SK-N-SH treated with all-trans-retinoic acid at 6 μM for 48 hours (cell line): Measurements from ENCODE around the gene TST.
A peak's percentile ranks its signal among the peaks of the same experiment; 100 is the strongest.

ENCODE experiments used
- ATAC-seq: fragments of 200-7000 bp; cut with Tn5 transposase; 3 replicates; pipeline ENCODE4 v1.9.1; 2020; ENCODE audit warnings: mild to moderate bottlenecking, moderate library complexity
- ARNTL ChIP-seq: fragments of 450-650 bp; formaldehyde crosslinking; IDR thresholded peaks from 2 replicates; pipeline ENCODE4 v1.5.0; 2020; ENCODE audit warnings: low read depth, mild to moderate bottlenecking, moderate library complexity, borderline replicate concordance
- BACH2 ChIP-seq: fragments of 250-450 bp; sonication (Bioruptor Pico); IDR thresholded peaks from 2 replicates; pipeline ENCODE4 v1.9.0; 2021; ENCODE audit warnings: mild to moderate bottlenecking, borderline replicate concordance
- CREB5 ChIP-seq: fragments of 250-450 bp; sonication (Bioruptor Pico); IDR thresholded peaks from 2 replicates; pipeline ENCODE4 v1.5.1; 2020; ENCODE audit warnings: low read depth, mild to moderate bottlenecking, moderate library complexity
- CSDC2 ChIP-seq: fragments of 250-450 bp; sonication (Bioruptor Pico); IDR thresholded peaks from 2 replicates; pipeline ENCODE4 v1.5.0; 2020; ENCODE audit warnings: mild to moderate bottlenecking, moderate library complexity
- ESRRG ChIP-seq: fragments of 250-450 bp; sonication (Bioruptor Pico); IDR thresholded peaks from 2 replicates; pipeline ENCODE4 v1.6.1; 2021; ENCODE audit warnings: mild to moderate bottlenecking
- ISL1 ChIP-seq: fragments of 250-450 bp; sonication (Bioruptor Pico); IDR thresholded peaks from 2 replicates; pipeline ENCODE4 v2.1.2; 2022; ENCODE audit warnings: mild to moderate bottlenecking, moderate library complexity
- OSR1 ChIP-seq: fragments of 250-450 bp; sonication (Bioruptor Pico); IDR thresholded peaks from 2 replicates; pipeline ENCODE4 v1.8.0; 2022; ENCODE audit warnings: moderate library complexity, mild to moderate bottlenecking, inconsistent platforms
- PATZ1 ChIP-seq: fragments of 250-450 bp; sonication (Bioruptor Pico); IDR thresholded peaks from 2 replicates; pipeline ENCODE4 v1.8.0; 2020; ENCODE audit warnings: mild to moderate bottlenecking, moderate library complexity, borderline replicate concordance
- PPARA ChIP-seq: fragments of 250-450 bp; sonication (Bioruptor Pico); IDR thresholded peaks from 2 replicates; pipeline ENCODE4 v1.5.0; 2020; ENCODE audit warnings: mild to moderate bottlenecking, borderline replicate concordance
- RARB ChIP-seq: fragments of 250-450 bp; sonication (Bioruptor Pico); IDR thresholded peaks from 2 replicates; pipeline ENCODE4 v1.8.0; 2021; ENCODE audit warnings: mild to moderate bottlenecking, moderate library complexity
- TCF4 ChIP-seq: fragments of 250-450 bp; sonication (Bioruptor Pico); IDR thresholded peaks from 2 replicates; pipeline ENCODE4 v1.8.0; 2021; ENCODE audit warnings: mild to moderate bottlenecking, moderate library complexity, borderline replicate concordance
- TOX ChIP-seq: fragments of 250-450 bp; sonication (Bioruptor Pico); IDR thresholded peaks from 2 replicates; pipeline ENCODE4 v1.8.0; 2021; ENCODE audit warnings: mild to moderate bottlenecking, moderate library complexity, borderline replicate concordance
- ZC3H10 ChIP-seq: fragments of 250-450 bp; sonication (Bioruptor Pico); IDR thresholded peaks from 2 replicates; pipeline ENCODE4 v1.5.1; 2021; ENCODE audit warnings: mild to moderate bottlenecking, moderate library complexity
- ZFP3 ChIP-seq: fragments of 250-450 bp; sonication (Bioruptor Pico); IDR thresholded peaks from 2 replicates; pipeline ENCODE4 v1.5.0; 2020; ENCODE audit warnings: mild to moderate bottlenecking, moderate library complexity
- ZFP30 ChIP-seq: fragments of 450-650 bp; formaldehyde crosslinking; IDR thresholded peaks from 2 replicates; pipeline ENCODE4 v1.5.0; 2022; ENCODE audit warnings: mild to moderate bottlenecking, moderate library complexity
- ZNF565 ChIP-seq: fragments of 450-650 bp; formaldehyde crosslinking; conservative IDR thresholded peaks from 2 replicates; pipeline ENCODE4 v1.5.0; 2020; ENCODE audit warnings: low read depth, mild to moderate bottlenecking, moderate library complexity
- ZNF70 ChIP-seq: fragments of 450-650 bp; formaldehyde crosslinking; IDR thresholded peaks from 2 replicates; pipeline ENCODE4 v1.5.0; 2020; ENCODE audit warnings: mild to moderate bottlenecking, moderate library complexity
- TF ChIP-seq, protein P1 (sequence below): fragments of 250-450 bp; sonication (Bioruptor Pico); IDR thresholded peaks from 2 replicates; pipeline ENCODE4 v1.8.0; 2021; ENCODE audit warnings: low read depth, mild to moderate bottlenecking, moderate library complexity, borderline replicate concordance
- TF ChIP-seq, protein P2 (sequence below): fragments of 250-450 bp; sonication (Bioruptor Pico); IDR thresholded peaks from 2 replicates; pipeline ENCODE4 v1.5.0; 2020; ENCODE audit warnings: mild to moderate bottlenecking, moderate library complexity

TST gene

DNA sequence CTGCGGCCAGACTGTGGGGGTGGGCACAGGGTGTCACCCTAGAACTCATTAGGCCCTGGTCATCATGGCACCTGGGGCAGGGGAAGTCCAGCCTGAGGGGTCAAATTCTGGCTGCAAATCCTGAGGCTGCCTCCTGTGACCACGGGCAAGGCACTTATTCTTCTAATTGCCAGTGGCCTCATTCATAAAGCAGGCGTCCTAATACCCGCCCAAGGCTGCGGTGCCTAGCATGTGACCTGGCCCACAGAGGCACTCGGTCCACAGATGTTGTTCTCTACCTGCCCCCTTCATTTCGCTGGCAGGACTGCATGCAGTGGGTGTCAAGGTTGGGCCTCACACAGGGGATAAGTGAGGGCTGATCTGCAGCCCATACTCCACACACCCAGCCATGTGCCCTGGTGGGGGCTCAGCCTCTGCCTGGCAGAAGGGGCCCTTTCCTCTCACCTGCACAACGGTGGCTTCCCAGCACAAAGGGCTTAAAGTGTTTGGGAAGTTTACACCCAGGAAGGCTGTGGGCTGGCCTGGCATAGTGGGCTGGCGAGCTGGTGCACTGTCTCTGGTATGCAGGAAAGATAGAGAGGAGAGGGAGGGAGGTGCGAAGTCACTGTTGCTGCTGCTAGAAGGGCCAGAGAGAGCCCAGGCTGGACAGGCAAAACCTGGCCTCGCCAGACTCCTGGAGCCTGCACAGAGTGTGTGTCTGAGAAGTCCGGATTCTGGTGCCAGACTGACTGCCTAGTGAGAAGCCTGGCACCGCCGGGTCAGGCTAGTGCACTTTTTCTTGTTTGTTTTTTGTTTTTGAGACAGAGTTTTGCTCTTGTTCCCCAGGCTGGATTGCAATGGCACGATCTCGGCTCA, 3.5 kb upstream of the TST start:
- no peak for TF ChIP-seq CREB5 (CRISPR knock-in tag)
- TF ChIP-seq ZC3H10 (CRISPR knock-in tag), result no peak
- no peak for TF ChIP-seq TCF4 (CRISPR knock-in tag)
- no peak for TF ChIP-seq ZNF565 (CRISPR knock-in tag)
- no peak for TF ChIP-seq ZFP30 (CRISPR knock-in tag)
- TF ChIP-seq ZFP3 (CRISPR knock-in tag), result no peak
- TF ChIP-seq ZNF70, result no peak
- TF ChIP-seq, protein P1, sequence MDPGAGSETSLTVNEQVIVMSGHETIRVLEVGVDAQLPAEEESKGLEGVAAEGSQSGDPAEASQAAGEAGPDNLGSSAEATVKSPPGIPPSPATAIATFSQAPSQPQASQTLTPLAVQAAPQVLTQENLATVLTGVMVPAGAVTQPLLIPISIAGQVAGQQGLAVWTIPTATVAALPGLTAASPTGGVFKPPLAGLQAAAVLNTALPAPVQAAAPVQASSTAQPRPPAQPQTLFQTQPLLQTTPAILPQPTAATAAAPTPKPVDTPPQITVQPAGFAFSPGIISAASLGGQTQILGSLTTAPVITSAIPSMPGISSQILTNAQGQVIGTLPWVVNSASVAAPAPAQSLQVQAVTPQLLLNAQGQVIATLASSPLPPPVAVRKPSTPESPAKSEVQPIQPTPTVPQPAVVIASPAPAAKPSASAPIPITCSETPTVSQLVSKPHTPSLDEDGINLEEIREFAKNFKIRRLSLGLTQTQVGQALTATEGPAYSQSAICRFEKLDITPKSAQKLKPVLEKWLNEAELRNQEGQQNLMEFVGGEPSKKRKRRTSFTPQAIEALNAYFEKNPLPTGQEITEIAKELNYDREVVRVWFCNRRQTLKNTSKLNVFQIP (CRISPR knock-in tag), result no peak
- TF ChIP-seq OSR1 (CRISPR knock-in tag), result no peak
- TF ChIP-seq, protein P2, sequence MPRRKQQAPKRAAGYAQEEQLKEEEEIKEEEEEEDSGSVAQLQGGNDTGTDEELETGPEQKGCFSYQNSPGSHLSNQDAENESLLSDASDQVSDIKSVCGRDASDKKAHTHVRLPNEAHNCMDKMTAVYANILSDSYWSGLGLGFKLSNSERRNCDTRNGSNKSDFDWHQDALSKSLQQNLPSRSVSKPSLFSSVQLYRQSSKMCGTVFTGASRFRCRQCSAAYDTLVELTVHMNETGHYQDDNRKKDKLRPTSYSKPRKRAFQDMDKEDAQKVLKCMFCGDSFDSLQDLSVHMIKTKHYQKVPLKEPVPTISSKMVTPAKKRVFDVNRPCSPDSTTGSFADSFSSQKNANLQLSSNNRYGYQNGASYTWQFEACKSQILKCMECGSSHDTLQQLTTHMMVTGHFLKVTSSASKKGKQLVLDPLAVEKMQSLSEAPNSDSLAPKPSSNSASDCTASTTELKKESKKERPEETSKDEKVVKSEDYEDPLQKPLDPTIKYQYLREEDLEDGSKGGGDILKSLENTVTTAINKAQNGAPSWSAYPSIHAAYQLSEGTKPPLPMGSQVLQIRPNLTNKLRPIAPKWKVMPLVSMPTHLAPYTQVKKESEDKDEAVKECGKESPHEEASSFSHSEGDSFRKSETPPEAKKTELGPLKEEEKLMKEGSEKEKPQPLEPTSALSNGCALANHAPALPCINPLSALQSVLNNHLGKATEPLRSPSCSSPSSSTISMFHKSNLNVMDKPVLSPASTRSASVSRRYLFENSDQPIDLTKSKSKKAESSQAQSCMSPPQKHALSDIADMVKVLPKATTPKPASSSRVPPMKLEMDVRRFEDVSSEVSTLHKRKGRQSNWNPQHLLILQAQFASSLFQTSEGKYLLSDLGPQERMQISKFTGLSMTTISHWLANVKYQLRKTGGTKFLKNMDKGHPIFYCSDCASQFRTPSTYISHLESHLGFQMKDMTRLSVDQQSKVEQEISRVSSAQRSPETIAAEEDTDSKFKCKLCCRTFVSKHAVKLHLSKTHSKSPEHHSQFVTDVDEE (CRISPR knock-in tag), result no peak
- TF ChIP-seq PPARA (CRISPR knock-in tag), result no peak
- TF ChIP-seq ISL1, result no peak
- TF ChIP-seq TOX (CRISPR knock-in tag), result no peak
- no peak for TF ChIP-seq PATZ1 (CRISPR knock-in tag)
- no peak for TF ChIP-seq ARNTL
- no peak for TF ChIP-seq CSDC2 (CRISPR knock-in tag)
- no peak for TF ChIP-seq RARB (CRISPR knock-in tag)
- no peak for ATAC-seq

DNA sequence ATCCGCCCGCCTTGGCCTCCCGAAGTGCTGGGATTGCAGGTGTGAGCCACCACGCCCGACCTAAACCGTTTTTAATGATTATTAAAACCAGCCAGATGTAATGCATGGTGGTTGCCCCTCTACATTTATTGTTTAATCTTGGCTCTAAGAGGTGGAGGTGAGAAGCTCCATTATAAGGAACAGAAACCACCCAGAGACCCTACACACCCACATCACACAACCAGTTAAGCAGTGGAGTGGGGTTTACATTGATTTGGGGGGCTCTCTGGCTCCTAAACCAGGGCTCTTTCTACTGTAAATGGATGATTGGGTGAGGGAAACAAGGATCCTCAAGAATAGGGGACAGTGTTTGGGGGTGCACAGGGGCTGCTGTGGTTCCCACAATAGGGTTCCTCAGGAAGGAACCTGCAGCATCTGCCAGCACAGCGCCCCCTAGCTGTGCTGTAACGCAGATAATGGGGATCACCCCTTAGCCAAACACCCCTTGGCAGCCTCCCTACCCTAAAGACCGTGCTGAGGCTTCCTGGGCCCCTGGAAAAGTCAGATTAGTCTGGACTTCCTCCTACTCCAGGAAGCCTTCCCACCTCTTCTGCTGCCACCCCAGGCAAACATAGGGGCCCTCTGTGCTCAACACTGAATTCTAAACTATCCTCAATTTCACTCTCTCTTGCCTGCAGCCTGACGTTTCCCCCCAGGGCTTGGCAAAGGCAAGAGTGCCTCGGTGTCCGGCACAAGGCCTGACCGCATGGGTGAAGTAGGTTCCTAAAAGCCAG, 2.6 kb upstream of the TST start:
- ATAC-seq, result peak; percentile 24; the same call in 1 of the 3 replicates

More for the DNA sequence above, 2.6 kb upstream of the TST start:
- TF ChIP-seq RARB (CRISPR knock-in tag) (no peak), ESRRG (no peak), ISL1 (no peak), CSDC2 (CRISPR knock-in tag) (no peak), BACH2 (CRISPR knock-in tag) (no peak), ZNF565 (CRISPR knock-in tag) (no peak), ZNF70 (no peak), ARNTL (no peak)
- TF ChIP-seq, protein P1 (CRISPR knock-in tag), result no peak
